ENCODE results near the gene BTBD2.
"Not testable (repeated sequence)": the region's sequence is repeated elsewhere in the genome, so short reads cannot be mapped to it uniquely, and the experiment has no call there.

Gene BTBD2

DNA sequence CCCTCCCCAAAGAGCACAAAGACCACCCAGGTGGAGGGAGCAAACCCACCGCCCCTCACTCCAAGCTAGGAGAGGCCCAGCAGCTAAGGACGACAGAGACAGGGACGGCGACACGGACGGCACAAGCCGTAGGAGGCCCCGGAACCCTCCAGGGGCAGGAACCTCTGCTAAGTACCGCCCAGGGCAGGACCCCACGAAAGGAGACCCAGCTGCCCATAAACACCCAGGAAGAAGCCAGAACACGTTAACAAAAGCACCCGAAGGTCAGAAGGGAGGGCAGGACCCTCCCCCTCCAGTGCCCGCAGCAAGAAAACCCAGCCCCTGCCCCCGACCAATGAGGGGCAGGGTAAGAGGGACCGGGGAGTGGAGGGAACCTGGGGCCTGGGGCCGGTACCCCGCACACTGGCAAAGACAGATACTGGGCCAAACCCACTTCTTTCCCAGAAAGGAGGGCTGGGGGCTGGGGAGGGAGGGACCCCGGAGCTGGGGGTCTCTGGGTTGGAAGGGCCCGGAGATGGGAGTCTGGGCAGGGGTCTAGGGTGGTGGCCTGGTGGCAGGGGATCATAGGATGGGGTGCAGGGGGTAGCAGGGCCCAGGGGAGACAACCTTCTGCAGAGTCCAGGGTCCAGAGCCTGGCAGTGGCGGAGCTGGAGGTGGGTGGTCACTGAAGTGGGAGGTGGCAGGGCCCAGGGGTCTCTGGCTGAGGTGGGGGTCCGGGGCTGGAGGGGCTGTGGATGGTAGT, 2.4 kb downstream of the BTBD2 start:
- DNase-seq, result no peak

DNA sequence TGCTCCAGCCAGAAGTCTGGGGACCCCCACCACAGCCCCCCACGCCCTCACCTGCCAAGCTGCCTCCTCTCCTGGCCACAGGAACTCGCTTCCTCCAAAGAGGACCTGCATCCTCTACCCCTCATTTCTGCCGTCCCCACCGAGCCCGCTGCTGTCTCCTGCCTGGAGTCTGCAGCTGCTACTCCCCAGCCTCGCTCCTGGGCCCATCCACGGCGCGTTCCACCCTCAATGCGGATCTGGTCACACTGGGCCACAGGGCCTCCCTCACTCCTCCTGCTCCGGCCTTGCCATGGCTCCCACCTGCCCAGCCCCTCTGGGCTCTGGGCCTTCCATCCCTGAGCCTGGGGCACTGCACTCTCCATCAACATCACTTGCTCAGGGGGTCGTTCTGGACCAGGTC, 4.3 kb downstream of the BTBD2 start:
- no peak for DNase-seq

DNA sequence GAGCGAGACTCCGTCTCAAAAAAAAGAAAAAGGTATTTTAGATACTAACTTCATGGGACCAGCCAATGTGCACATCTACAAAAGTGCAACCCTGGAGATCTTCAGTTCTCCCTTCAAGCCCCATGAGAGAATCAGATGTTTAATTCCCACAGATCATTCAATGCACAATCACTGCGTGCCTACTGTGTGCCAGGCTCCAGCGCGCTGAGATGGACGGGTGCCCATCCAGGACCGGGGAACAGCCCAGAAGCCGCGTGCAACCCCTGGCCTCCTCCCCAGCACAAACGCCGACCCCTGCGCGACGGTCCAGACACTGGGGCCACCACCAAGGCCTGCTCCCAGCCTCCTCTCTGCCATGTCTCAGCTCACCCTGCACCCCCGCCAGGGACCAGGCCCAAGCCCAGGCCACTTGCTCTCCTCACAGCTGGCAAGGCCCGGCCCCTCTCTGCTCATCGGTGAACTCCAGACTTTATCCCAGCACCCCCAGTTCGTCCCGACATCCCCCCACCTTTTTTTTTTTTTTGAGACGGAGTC, 5.3 kb downstream of the BTBD2 start:
- DNase-seq, result no peak

DNA sequence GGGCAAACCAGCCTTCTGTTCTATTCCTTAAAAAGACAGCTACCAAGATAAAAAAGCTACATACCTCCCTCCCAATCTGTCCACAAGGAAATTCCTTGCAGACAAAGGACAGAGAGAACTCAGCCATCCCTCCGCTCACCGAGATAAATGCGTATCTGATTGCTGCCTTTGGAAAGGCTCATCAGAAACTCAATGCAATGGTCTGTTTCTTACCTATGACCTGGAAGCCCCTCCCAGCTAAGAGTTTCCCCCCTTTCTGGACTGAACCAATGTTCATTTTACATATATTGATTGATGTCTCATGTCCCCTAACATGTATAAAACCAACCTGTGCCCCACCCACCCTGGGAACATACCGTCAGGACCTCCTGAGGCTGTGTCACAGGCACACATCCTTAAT, 11.6 kb downstream of the BTBD2 start:
- no peak for DNase-seq

DNA sequence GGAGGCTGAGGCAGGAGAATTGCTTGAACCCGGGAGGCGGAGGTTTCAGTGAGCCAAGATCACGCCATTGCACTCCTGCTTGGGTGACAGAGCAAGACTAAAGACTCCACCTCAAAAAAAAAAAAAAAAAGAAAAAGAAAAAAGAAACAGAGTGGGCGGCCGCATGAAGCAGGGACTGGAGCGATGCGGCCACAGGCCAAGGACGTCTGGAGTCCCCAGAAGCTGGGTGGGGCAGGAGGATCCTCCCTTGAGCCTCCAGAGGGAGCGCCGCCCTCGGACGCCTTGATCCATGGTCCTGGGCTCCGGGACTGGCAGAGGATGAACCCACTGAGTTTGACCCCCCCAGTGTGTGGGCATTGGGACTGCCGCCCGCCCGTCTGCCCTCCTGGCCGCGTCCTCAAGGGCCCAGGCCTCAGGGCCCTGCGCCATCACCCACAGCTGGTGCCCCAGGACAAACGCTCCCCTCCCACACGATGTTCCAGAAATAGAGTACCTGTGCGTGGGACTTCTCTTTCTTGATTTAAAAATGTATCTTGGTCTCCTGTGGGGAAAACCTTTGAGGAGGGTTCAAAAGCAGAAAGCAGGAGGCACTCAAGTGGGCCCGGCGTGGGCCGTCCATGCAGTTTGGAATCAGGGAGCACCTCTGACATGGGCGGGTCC, 15.5 kb downstream of the BTBD2 start:
- no peak for DNase-seq

DNA sequence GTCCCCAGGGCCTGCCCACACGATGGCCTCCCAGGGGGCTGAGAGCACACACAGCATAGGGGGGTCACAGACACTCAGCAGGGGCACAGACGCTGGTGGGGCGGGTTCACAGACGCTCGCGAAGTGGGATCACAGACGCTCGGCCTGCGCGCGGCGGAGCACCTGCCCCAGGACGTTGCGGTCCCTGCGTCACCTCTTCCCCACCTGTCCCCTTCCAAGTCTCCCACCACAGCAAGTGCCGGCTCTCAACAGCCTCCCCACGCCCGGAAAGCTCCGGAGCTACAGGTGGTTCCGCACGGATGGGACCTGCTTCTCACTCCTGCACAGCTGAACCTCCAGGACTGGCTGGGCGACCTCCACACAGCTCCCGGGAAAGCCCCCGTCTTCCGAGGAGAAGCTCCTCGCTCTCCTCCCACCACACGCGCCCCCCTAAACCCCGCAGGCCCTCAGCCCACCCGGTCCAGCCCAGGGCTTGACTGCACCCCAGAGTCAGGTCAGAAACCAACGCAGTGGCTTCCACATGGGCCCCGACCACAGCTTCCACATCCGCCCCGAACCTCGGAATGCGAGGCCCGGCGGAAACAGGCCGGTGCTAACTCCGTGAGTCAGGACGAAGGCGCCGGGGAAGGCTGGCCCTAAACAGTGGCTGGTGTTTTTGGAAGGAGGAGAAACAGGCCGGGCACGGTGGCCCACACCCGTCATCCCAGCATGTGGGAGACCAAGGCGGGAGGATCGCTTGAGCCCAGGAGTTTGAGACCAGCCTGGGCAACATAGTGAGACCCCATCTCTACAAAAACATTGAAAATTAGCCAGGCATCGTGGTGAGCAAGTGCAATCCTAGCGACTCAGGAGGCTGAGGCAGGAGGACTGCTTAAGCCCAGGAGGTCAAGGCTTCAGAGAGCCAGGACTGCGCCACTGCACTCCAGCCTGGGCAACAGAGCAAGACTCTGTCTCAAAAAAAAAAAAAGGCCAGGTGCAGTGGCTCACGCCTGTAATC, 16.5 kb downstream of the BTBD2 start:
- no peak for DNase-seq

- no peak for DNase-seq
These were observed 17.9 kb downstream of the BTBD2 start for GRCh38 chr19:1997353-1998233.

DNA sequence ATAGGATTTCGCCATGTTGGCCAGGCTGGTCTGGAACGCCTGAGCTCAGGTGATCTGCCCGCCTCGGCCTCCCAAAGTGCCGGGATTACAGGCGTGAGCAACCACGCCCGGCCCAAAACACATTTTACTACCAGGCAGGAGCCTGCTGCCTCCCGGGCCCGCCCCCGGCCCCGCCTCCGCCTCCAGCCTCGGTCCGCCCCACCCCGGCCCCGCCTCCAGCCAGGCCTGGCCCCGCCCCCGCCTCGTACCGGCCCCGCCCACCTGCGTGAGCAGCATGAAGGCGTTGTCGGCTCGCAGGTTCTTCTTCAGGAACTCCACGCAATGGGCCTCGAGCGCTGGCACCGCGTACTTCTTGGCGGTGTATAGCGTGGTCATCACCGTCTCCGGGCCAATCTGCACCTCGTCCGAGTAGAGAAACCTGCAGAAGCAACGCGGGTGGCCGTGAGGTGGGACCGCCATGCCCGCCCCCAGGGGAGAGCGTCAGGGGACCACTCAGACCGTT, 22.7 kb downstream of the BTBD2 start:
- DNase-seq, result no peak

GRCh38 chr19:1991018-1991913, 24.2 kb downstream of the BTBD2 start:
- no peak for DNase-seq

- DNase-seq, result no peak
These were observed 25.1 kb downstream of the BTBD2 start for GRCh38 chr19:1990230-1991017.

- DNase-seq, result no peak
These were observed 25.8 kb downstream of the BTBD2 start for GRCh38 chr19:1989513-1990229.

- not testable (repeated sequence) for DNase-seq
These were observed 27.1 kb downstream of the BTBD2 start for GRCh38 chr19:1988464-1988863.

- DNase-seq, result no peak
These were observed 28.0 kb downstream of the BTBD2 start for GRCh38 chr19:1987197-1988187.

GRCh38 chr19:1986357-1987162, 29.0 kb downstream of the BTBD2 start:
- DNase-seq, result no peak

GRCh38 chr19:1985588-1986356, 29.7 kb downstream of the BTBD2 start:
- DNase-seq, result no peak

- DNase-seq, result no peak
These were observed 31.2 kb downstream of the BTBD2 start for GRCh38 chr19:1984357-1984756.

Data from NCI-H1417 (cell line).